Mesenchymal stem cell (in vitro differentiated cells and primary cell): ENCODE measurements around the gene MAP2K5.

ENCODE experiments used
- DNase-seq: peaks from one replicate; pipeline ENCODE4 v3.0.0-alpha.2; 2013
- H2AFZ ChIP-seq: one replicate; pipeline ENCODE4 v1.6.1; 2013; ENCODE audit warnings: low read depth, mild to moderate bottlenecking, control low read depth, inconsistent platforms, low read length, moderate library complexity
- H2AK5ac ChIP-seq: 2 replicates; pipeline ENCODE4 v1.6.1; 2013; ENCODE audit warnings: low read length, moderate library complexity, mild to moderate bottlenecking, inconsistent platforms; ENCODE audit not compliant: severe bottlenecking
- H2BK120ac ChIP-seq: one replicate; pipeline ENCODE4 v1.6.1; 2013; ENCODE audit warnings: low read depth, mild to moderate bottlenecking, inconsistent platforms, low read length, moderate library complexity
- H2BK12ac ChIP-seq, 2 experiments: one replicate each; pipeline ENCODE4 v1.6.1; 2013; ENCODE audit warnings: inconsistent platforms in 2 of 2, low read length in 2 of 2, mild to moderate bottlenecking in 2 of 2, moderate library complexity in 2 of 2, control low read depth in 1 of 2
- H2BK15ac ChIP-seq: one replicate; pipeline ENCODE4 v1.6.1; 2013; ENCODE audit warnings: mild to moderate bottlenecking, low read depth, inconsistent platforms; ENCODE audit not compliant: poor library complexity, severe bottlenecking
- H2BK5ac ChIP-seq: 2 replicates; pipeline ENCODE4 v1.6.1; 2013; ENCODE audit warnings: low read depth, mild to moderate bottlenecking, low read length, control low read depth, inconsistent platforms; ENCODE audit not compliant: poor library complexity, severe bottlenecking
- H3K14ac ChIP-seq, 2 experiments: one replicate each; pipeline ENCODE4 v1.6.1; 2013; ENCODE audit warnings: inconsistent platforms in 2 of 2, low read length in 2 of 2, control low read depth in 1 of 2, mild to moderate bottlenecking in 1 of 2, moderate library complexity in 1 of 2
- H3K18ac ChIP-seq, 2 experiments: one replicate each; pipeline ENCODE4 v1.6.1; 2013; ENCODE audit warnings: inconsistent platforms in 2 of 2, low read length in 2 of 2, control low read depth in 1 of 2, low read depth in 1 of 2, mild to moderate bottlenecking in 1 of 2
- H3K23ac ChIP-seq, 2 experiments: one replicate each; pipeline ENCODE4 v1.6.1; 2013; ENCODE audit warnings: inconsistent platforms in 2 of 2, low read length in 2 of 2, mild to moderate bottlenecking in 2 of 2, moderate library complexity in 2 of 2, control low read depth in 1 of 2
- H3K27ac ChIP-seq: 2 replicates; pipeline ENCODE4 v1.5.1; 2013; ENCODE audit warnings: mild to moderate bottlenecking, moderate library complexity, low read length, control low read depth, inconsistent platforms; ENCODE audit not compliant: poor library complexity, severe bottlenecking
- H3K27me3 ChIP-seq, 2 experiments: 2 replicates each; pipeline versions ENCODE4 v1.6.1 to v1.7.0; 2013; ENCODE audit warnings: low read length in 2 of 2, mild to moderate bottlenecking in 2 of 2, moderate library complexity in 2 of 2, control low read depth in 1 of 2, inconsistent platforms in 1 of 2; ENCODE audit not compliant: control insufficient read depth in 1 of 2, insufficient read depth in 1 of 2
- H3K36me3 ChIP-seq, 2 experiments: 2 replicates each; pipeline versions ENCODE4 v1.6.1 to v1.7.0; 2013; ENCODE audit warnings: low read length in 2 of 2, control low read depth in 1 of 2, inconsistent platforms in 1 of 2, low read depth in 1 of 2, mild to moderate bottlenecking in 1 of 2; ENCODE audit not compliant: insufficient read depth in 2 of 2, control insufficient read depth in 1 of 2
- H3K4ac ChIP-seq, 2 experiments: one replicate each; pipeline ENCODE4 v1.6.1; 2013; ENCODE audit warnings: inconsistent platforms in 2 of 2, low read length in 2 of 2, mild to moderate bottlenecking in 2 of 2, moderate library complexity in 2 of 2, control low read depth in 1 of 2, low read depth in 1 of 2
- H3K4me1 ChIP-seq: 2 replicates; pipeline ENCODE4 v1.6.1; 2013; ENCODE audit warnings: low read depth, low read length, control low read depth; ENCODE audit not compliant: control insufficient read depth, insufficient read depth
- H3K4me2 ChIP-seq: 2 replicates; pipeline ENCODE4 v1.6.1; 2013; ENCODE audit warnings: low read length, mild to moderate bottlenecking, inconsistent platforms; ENCODE audit not compliant: poor library complexity, severe bottlenecking
- H3K4me3 ChIP-seq, 2 experiments: 2 replicates each; pipeline versions ENCODE4 v1.5.1 to v1.7.0; 2013; ENCODE audit warnings: low read length in 2 of 2, mild to moderate bottlenecking in 2 of 2, control low read depth in 1 of 2, low read depth in 1 of 2; ENCODE audit not compliant: insufficient read depth in 1 of 2
- H3K79me1 ChIP-seq: replicated peaks from 2 replicates; pipeline ENCODE4 v1.6.1; 2013; ENCODE audit warnings: mild to moderate bottlenecking, control low read depth, low read length, inconsistent platforms; ENCODE audit not compliant: poor library complexity, severe bottlenecking
- H3K9ac ChIP-seq: 2 replicates; pipeline ENCODE4 v1.7.0; 2013; ENCODE audit warnings: mild to moderate bottlenecking, low read length, moderate library complexity
- H3K9me3 ChIP-seq: 2 replicates; pipeline ENCODE4 v1.7.0; 2013; ENCODE audit warnings: mild to moderate bottlenecking, low read length; ENCODE audit not compliant: control insufficient read depth
- H4K8ac ChIP-seq: one replicate; pipeline ENCODE4 v1.6.1; 2013; ENCODE audit warnings: inconsistent platforms, mild to moderate bottlenecking, low read length, moderate library complexity
- H4K91ac ChIP-seq: one replicate; pipeline ENCODE4 v1.6.1; 2013; ENCODE audit warnings: mild to moderate bottlenecking, low read length, inconsistent platforms
- WGBS: methylation state at CpG from one replicate; pipeline ENCODE4 v1.1.7; 2013; ENCODE audit warnings: mixed read lengths; 5-methylcytosine and 5-hydroxymethylcytosine counted together

Gene MAP2K5

DNA sequence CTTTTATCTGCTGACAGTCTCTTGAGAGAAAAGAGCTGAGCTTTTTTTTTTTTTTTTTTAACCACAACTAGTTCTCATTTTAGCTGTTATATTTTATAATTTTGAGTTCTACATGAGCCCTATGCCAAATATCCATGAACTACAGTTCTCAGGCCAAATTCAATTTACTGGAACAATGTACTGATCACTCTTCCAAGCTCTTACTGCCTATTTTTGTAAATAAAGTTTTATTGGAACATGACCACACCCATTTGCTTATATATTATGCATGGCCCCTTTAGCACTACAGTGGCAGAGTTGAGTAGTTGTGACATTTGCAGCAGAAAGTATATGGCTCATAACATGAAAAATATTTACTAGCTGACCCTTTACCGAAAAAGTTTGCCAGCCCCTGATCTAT lies 153.6 kb downstream of the MAP2K5 start:
- no peak overlapping the region for H2BK5ac ChIP-seq
- no peak overlapping the region for H3K23ac ChIP-seq
- no peaks in the 10 kb centered on the region for H3K4me1 ChIP-seq
- H2BK15ac ChIP-seq, result no peak overlapping the region
- H3K27me3 ChIP-seq, result no peaks in the 10 kb centered on the region
- H3K18ac ChIP-seq, result no peak overlapping the region
- no peak overlapping the region for H3K14ac ChIP-seq
- no peak overlapping the region for H2BK12ac ChIP-seq
- no peaks in the 10 kb centered on the region for H3K79me1 ChIP-seq
- H3K4ac ChIP-seq, result no peak overlapping the region
- no peak overlapping the region for H4K91ac ChIP-seq
- H3K9me3 ChIP-seq, result peaks cover 5% of the 10 kb centered on the region
- H2AFZ ChIP-seq, result no peak overlapping the region
- DNase-seq, result no peak
- no peak overlapping the region for H3K4me2 ChIP-seq
- no peak overlapping the region for H3K9ac ChIP-seq
- H2AK5ac ChIP-seq, result no peak overlapping the region
- H3K4me3 ChIP-seq, result no peak overlapping the region
- H4K8ac ChIP-seq, result no peak overlapping the region
- peaks cover 0 to 8% of the 10 kb centered on the region in 2 experiments for H3K36me3 ChIP-seq
- no peak overlapping the region for H3K27ac ChIP-seq
- WGBS, result 100% methylated on average over 1 of the region's 1 CpG
- H2BK120ac ChIP-seq, result no peak overlapping the region

DNA sequence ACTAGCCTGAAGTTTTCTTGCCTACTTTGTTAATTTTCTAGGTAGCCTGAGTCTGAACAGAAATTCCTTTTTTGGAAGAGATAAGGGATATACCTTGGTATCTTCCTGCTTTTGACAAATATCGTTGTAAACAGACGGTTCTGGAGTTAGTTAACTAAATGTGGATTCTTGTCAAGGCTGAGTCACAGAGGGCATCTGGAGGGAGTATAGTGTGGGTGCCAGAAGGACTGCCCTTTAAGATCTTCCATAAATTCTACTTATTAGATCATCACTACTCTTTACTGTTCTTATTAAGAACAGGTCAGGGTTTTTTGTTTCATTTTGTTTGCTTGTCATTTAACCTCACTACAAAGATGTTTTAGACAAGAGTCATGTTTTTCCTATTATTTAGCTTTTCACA lies 157.5 kb downstream of the MAP2K5 start:
- Histone ChIP-seq H4K91ac (no peak overlapping the region), H3K18ac (no peak overlapping the region), H3K4me1 (no peaks in the 10 kb centered on the region), H3K36me3 (peaks cover 0 to 17% of the 10 kb centered on the region in 2 experiments), H2BK5ac (no peak overlapping the region), H3K9ac (no peak overlapping the region), H3K9me3 (peaks cover 5% of the 10 kb centered on the region), H3K27ac (no peak overlapping the region), H2BK12ac (no peak overlapping the region), H3K27me3 (no peaks in the 10 kb centered on the region), H3K79me1 (no peaks in the 10 kb centered on the region), H2BK120ac (no peak overlapping the region), H4K8ac (no peak overlapping the region), H3K23ac (no peak overlapping the region), H2BK15ac (no peak overlapping the region), H2AK5ac (no peak overlapping the region), H3K4me3 (peak overlapping the region in 1 of 2 experiments; percentile 16), H3K14ac (no peak overlapping the region), H2AFZ (no peak overlapping the region), H3K4me2 (no peak overlapping the region), H3K4ac (no peak overlapping the region)
- WGBS, result 86% methylated on average over 2 of the region's 2 CpGs
- DNase-seq, result no peak

DNA sequence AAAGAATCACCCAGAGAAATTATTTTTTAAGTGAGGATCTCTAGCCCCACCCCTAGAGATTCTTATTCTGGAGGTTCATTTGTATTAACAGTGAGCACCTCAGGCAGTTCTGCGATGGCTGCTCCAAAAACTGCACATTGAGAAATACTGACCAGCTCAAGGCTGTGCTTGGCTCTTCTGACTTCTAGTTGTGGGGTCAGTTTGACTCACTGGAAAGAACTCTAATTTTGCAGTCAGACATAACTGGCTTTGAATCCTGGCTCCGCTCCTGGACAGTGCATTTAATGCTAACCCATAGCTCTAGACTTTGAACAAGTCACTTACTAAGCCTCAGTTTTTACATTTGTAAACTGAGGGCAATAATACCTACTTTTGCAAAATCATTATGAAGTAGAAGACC lies 159.2 kb downstream of the MAP2K5 start:
- Histone ChIP-seq H4K8ac (no peak overlapping the region), H2BK12ac (no peak overlapping the region), H3K79me1 (no peaks in the 10 kb centered on the region), H3K36me3 (peaks cover 0 to 30% of the 10 kb centered on the region in 2 experiments), H3K9me3 (peaks cover 5% of the 10 kb centered on the region), H3K27me3 (no peaks in the 10 kb centered on the region), H3K4me3 (no peak overlapping the region), H2AK5ac (no peak overlapping the region), H3K9ac (peak overlapping the region; percentile 22), H3K23ac (no peak overlapping the region), H3K27ac (no peak overlapping the region), H3K14ac (no peak overlapping the region), H4K91ac (no peak overlapping the region), H2BK15ac (no peak overlapping the region), H3K4me2 (no peak overlapping the region), H3K18ac (no peak overlapping the region), H2BK120ac (no peak overlapping the region), H2AFZ (no peak overlapping the region), H2BK5ac (no peak overlapping the region), H3K4ac (no peak overlapping the region), H3K4me1 (no peaks in the 10 kb centered on the region)
- WGBS, result 98% methylated on average over 2 of the region's 2 CpGs
- DNase-seq, result no peak

DNA sequence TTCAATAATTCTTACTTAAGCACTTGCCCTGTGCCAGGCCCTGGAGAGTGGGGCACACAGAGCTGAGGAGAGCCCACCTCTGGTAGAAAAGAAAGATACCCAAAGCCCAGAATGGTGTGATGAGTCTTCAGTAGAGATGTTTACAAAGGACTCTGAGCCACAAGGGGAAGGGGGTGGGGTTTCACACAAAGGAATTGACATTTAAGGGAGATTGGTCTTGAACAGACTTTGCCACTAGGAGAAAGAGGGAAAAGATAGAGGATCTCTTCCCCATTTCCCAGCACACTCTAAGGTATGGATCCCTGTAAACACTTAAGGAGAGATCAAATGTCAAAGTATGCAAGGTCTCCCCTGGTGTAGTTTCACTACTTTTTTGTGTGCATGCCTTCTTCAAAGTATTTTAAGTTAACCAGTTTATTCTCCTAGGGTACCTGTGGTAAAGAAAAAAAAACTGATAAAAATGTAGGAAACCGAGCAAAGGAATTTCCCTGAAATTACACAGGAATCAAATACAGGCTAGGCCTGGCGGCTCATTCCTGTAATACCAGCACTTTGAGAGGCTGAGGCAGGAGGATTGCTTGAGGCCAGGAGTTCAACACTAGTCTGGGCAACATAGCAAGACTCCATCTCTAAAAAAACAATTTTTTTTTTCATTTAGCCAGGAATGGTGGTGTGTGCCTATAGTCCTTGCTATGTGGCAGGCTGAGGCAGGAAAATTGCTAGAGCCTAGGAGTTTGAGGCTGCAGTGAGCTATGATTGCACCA lies 165.2 kb downstream of the MAP2K5 start:
- WGBS, result 94% methylated on average over 2 of the region's 2 CpGs
- H2AFZ ChIP-seq, result no peak overlapping the region
- no peak overlapping the region for H3K14ac ChIP-seq
- no peak for DNase-seq
- H3K9me3 ChIP-seq, result no peaks in the 10 kb centered on the region
- no peaks in the 10 kb centered on the region for H3K79me1 ChIP-seq
- no peak overlapping the region for H2BK12ac ChIP-seq
- H3K23ac ChIP-seq, result no peak overlapping the region
- no peak overlapping the region for H3K9ac ChIP-seq
- H3K4ac ChIP-seq, result no peak overlapping the region
- no peak overlapping the region for H3K4me2 ChIP-seq
- no peak overlapping the region for H2BK120ac ChIP-seq
- no peaks in the 10 kb centered on the region for H3K27me3 ChIP-seq
- no peak overlapping the region for H2BK5ac ChIP-seq
- H4K8ac ChIP-seq, result no peak overlapping the region
- H3K36me3 ChIP-seq, result peaks cover 0 to 30% of the 10 kb centered on the region in 2 experiments
- H3K18ac ChIP-seq, result no peak overlapping the region
- no peak overlapping the region for H3K27ac ChIP-seq
- H4K91ac ChIP-seq, result no peak overlapping the region
- H3K4me1 ChIP-seq, result no peaks in the 10 kb centered on the region
- no peak overlapping the region for H2AK5ac ChIP-seq
- no peak overlapping the region for H3K4me3 ChIP-seq
- H2BK15ac ChIP-seq, result no peak overlapping the region
